Measurements from ENCODE around the gene FAM3B. TPM values are rescaled to one million over a fixed set of nuclear protein-coding genes. Genes with fewer than 3 reads are reported as not detected.
"Not testable (repeated sequence)": the region's sequence is repeated elsewhere in the genome, so short reads cannot be mapped to it uniquely, and the experiment has no call there.

The FAM3B gene
- total and polyA plus RNA-seq, 2 donors from 2014 or later = 19.4 to 44.4 TPM

- Histone ChIP-seq H3K9me3 (ENCODE audit: control insufficient read depth in 2 of 3, insufficient read depth in 1 of 3, low read length in 3 of 3) (peaks cover 0 to 5% (median 0%) of the 10 kb centered on the region in 3 donors), H3K9ac (ENCODE audit: low read length in 3 of 3) (no peak overlapping the region), H3K4me1 (ENCODE audit: control insufficient read depth in 2 of 3, insufficient read depth in 2 of 3, low read depth in 1 of 3, low read length in 3 of 3) (no peaks in the 10 kb centered on the region), H3K36me3 (ENCODE audit: control insufficient read depth in 2 of 3, insufficient read depth in 3 of 3, low read length in 3 of 3) (no peaks in the 10 kb centered on the region), H3K4me3 (ENCODE audit: low read length in 3 of 3) (no peak overlapping the region), H3K27ac (ENCODE audit: low read depth in 2 of 2, low read length in 2 of 2) (no peak overlapping the region), H3K27me3 (ENCODE audit: control insufficient read depth, insufficient read depth, low read length) (no peaks in the 10 kb centered on the region)
- no peak for TF ChIP-seq CTCF (IDR thresholded peaks at IDR 0.05; ENCODE audit: borderline replicate concordance, extremely low read depth, insufficient read depth)
- DNase-seq (no peak), FAIRE-seq (no peak)
- intact Hi-C loops (cut with DNase I) = no loop called here
These were observed 13.6 kb upstream of the FAM3B start for GRCh38 chr21:41302976-41303375.

DNA sequence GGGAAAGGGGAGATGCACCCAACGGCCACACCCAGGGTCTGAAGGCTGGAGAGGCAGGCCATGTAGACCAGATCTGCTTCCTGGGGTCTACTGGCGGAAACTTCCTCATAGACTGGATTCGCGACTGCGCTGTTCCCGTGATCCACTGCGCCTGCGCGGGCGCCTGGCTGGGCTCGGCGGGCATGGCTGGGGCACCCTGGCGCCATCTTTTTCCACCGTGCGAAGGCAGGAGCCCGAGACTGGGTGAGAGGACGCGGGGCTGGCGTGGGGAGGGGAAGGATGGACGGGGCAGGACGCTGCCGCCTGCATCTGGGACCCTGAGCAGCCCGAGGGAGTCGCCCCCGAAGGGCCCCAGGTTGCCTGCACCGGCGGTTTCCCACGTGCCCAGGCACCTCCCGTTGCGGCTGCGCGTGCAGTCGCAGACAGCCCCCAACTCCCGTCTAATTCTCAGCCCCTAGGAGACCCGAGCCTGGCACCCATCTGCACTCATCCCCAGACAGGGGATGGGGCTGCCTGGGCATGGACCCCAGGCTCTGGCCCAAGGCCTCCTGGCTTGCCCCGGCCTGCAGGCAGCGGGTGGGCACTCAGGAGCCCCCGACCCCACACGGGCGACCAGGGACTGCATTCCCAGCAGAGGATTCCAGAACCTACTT, 12.4 kb upstream of the FAM3B start:
- H3K9me3 ChIP-seq (ENCODE audit: control insufficient read depth in 2 of 3, insufficient read depth in 1 of 3, low read length in 3 of 3) = peaks cover 0 to 5% (median 0%) of the 10 kb centered on the region in 3 donors
- no peaks in the 10 kb centered on the region for H3K27me3 ChIP-seq (ENCODE audit: control insufficient read depth, insufficient read depth, low read length)
- H3K9ac ChIP-seq (ENCODE audit: low read length in 3 of 3) = no peak overlapping the region
- no peaks in the 10 kb centered on the region for H3K4me1 ChIP-seq (ENCODE audit: control insufficient read depth in 2 of 3, insufficient read depth in 2 of 3, low read depth in 1 of 3, low read length in 3 of 3)
- FAIRE-seq = no peak
- H3K36me3 ChIP-seq (ENCODE audit: control insufficient read depth in 2 of 3, insufficient read depth in 3 of 3, low read length in 3 of 3) = no peaks in the 10 kb centered on the region
- no peak for DNase-seq
- intact Hi-C loops (cut with DNase I) = no loop called here
- TF ChIP-seq CTCF (IDR thresholded peaks at IDR 0.05; ENCODE audit: borderline replicate concordance, extremely low read depth, insufficient read depth) = no peak
- H3K4me3 ChIP-seq (ENCODE audit: low read length in 3 of 3) = no peak overlapping the region
- H3K27ac ChIP-seq (ENCODE audit: low read depth in 2 of 2, low read length in 2 of 2) = no peak overlapping the region

- peaks cover 0 to 5% (median 0%) of the 10 kb centered on the region in 3 donors for H3K9me3 ChIP-seq (ENCODE audit: control insufficient read depth in 2 of 3, insufficient read depth in 1 of 3, low read length in 3 of 3)
- FAIRE-seq = no peak
- intact Hi-C loops (cut with DNase I) = no loop called here
These were observed 9.4 kb upstream of the FAM3B start for GRCh38 chr21:41307219-41307618.

GRCh38 chr21:41313285-41314164, 3.1 kb upstream of the FAM3B start:
- H3K9me3 ChIP-seq (ENCODE audit: control insufficient read depth in 2 of 3, insufficient read depth in 1 of 3, low read length in 3 of 3); H3K4me3 ChIP-seq (ENCODE audit: low read length in 3 of 3); H3K4me1 ChIP-seq (ENCODE audit: control insufficient read depth in 2 of 3, insufficient read depth in 2 of 3, low read depth in 1 of 3, low read length in 3 of 3); H3K36me3 ChIP-seq (ENCODE audit: control insufficient read depth in 2 of 3, insufficient read depth in 3 of 3, low read length in 3 of 3); FAIRE-seq; intact Hi-C loops (cut with DNase I); H3K27ac ChIP-seq (ENCODE audit: low read depth in 2 of 2, low read length in 2 of 2); H3K27me3 ChIP-seq (ENCODE audit: control insufficient read depth, insufficient read depth, low read length); H3K9ac ChIP-seq (ENCODE audit: low read length in 3 of 3); DNase-seq: not testable (repeated sequence)

More at GRCh38 chr21:41307219-41307618, 9.4 kb upstream of the FAM3B start:
- Histone ChIP-seq H3K27me3 (ENCODE audit: control insufficient read depth, insufficient read depth, low read length) (no peaks in the 10 kb centered on the region), H3K4me1 (ENCODE audit: control insufficient read depth in 2 of 3, insufficient read depth in 2 of 3, low read depth in 1 of 3, low read length in 3 of 3) (no peaks in the 10 kb centered on the region), H3K4me3 (ENCODE audit: low read length in 3 of 3) (no peak overlapping the region), H3K9ac (ENCODE audit: low read length in 3 of 3) (no peak overlapping the region), H3K27ac (ENCODE audit: low read depth in 2 of 2, low read length in 2 of 2) (no peak overlapping the region), H3K36me3 (ENCODE audit: control insufficient read depth in 2 of 3, insufficient read depth in 3 of 3, low read length in 3 of 3) (no peaks in the 10 kb centered on the region)
- no peak for DNase-seq
- TF ChIP-seq CTCF (IDR thresholded peaks at IDR 0.05; ENCODE audit: borderline replicate concordance, extremely low read depth, insufficient read depth) = no peak

All from kidney (tissue), 14 donors.